GM21825 (cell line): Measurements from ENCODE around the gene QDPR.

Source experiments
- ATAC-seq: cut with Tn5 transposase; IDR thresholded peaks from one replicate; pipeline ENCODE4 v1.9.1; 2021; ENCODE audit warnings: mild to moderate bottlenecking, moderate library complexity; ENCODE audit not compliant: unreplicated experiment

The QDPR gene

GRCh38 chr4:17436750-17437090 is 75.2 kb downstream of the QDPR start:
- no peak for ATAC-seq
